GM11168 (cell line): ENCODE data around the gene PTPRE.

Experiments
- in situ Hi-C: fragments of 300-500 bp; cut with MboI; formaldehyde crosslinking; loops from one replicate; pipeline ENCODE4 v1.12.0; 2022; ENCODE audit warnings: low sequenced_read_pairs; ENCODE audit not compliant: unreplicated experiment

The PTPRE gene

DNA sequence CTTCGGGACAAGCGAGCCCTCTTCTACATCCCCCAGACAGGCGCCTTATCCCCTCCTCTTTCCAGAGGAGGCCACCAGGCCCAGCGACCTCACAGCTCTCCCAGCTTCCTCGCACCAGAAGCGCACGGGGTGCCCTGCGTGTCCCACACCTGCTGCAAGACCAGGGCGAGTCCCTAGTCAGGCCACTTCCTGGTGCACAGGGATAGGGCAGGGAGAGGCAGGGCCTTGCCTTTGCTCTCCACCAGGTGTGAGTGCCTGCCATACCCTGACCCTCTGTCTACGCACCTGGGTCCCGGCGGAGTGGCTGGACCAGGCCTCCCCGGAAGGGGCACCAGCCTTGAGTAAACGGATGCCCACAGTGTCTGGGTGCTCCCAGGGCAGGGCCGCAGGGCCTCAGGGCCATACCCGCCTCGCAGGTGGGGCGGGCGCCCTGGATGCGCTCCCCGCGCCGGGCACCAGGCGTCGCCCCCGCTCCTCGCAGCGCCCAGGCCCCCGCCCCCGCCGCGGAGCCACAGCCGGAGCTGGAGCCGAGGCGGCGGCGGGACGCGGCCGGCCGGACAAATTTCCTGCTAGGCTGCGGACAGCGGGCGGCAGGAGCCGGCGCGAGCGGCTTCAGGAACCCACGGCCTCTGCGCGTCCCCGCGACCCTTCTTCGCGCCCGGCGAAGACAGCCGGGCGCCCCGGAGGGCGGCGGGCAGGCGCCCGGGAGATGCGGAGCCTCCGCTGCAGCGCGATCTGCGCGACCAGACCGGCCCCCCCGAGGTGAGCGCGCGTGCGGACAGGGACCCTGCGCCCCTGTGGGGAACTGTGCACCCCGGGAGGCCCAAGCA is at the start of gene PTPRE:
TSS of gene PTPRE (plus strand) at position 556 of the 830 bp plus-strand sequence. CDS start 133,779 bp downstream, outside the sequence.
- in situ Hi-C loops = no loop called here

DNA sequence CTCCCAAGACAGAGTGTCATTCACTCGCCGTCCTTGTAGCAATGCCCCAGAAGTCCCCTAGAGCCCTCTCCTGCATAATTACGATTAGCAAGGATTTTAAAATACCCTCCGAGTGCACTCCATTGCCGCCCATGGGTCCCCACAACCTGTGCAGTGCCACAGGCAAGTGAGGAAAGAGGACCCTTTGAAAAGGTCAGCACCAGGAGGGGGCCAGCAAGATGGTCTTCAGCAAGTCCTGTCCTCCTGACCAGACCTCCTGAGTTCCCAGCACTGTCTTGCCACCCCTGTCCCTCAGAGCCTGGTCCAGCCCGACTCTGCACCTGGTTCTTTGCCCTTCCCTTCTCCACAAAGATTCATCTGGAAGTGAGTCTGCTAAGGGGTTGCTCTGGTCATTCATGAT is 46.3 kb upstream of the PTPRE start:
- in situ Hi-C loops = no loop called here

- in situ Hi-C loops = no loop called here
These were observed 43.6 kb upstream of the PTPRE start for GRCh38 chr10:127863231-127863825.

- in situ Hi-C loops = no loop called here
These were observed 40.5 kb upstream of the PTPRE start for GRCh38 chr10:127866276-127867013.

DNA sequence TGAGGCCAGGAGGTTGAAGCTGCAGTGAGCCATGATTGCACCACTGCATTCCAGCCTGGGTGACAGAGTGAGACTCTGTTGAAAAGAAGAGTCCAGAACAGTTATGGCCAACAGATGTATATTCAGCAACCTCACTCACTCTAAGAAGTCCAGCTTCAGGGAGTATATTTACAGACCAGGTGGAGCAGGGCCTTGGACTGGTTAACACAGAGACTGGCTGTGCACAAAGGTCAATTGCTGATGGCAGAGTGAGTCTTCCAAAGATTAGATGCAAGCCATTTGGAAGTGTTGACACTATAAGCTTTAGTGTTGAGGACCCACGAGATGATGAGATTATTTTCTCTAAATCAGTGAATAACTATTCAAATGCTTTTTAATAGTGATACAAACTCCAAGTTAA is 39.1 kb upstream of the PTPRE start:
- in situ Hi-C loops = no loop called here

- in situ Hi-C loops = no loop called here
These were observed 37.6 kb upstream of the PTPRE start for GRCh38 chr10:127869329-127869728.

DNA sequence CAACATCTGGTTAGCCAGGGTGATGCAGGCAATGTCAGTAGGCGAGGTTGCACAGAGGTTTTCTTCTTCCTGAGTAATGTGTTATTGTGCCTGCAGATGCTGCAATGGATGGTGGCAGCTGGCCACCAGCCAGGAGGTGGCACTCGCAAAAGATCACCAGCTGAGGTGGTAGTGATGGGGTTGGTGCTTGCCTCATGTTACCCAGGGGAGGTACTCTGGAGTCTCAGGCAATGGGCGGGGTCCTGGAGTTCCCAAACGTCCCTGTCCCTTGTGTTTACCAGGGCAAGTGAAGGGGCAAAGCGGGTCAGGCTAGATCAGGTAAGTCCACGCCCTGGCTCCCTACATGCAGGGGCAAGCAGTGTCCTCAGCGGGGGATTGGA is 35.3 kb upstream of the PTPRE start:
- in situ Hi-C loops = no loop called here

GRCh38 chr10:127872011-127872761 is 34.7 kb upstream of the PTPRE start:
- in situ Hi-C loops = no loop called here

DNA sequence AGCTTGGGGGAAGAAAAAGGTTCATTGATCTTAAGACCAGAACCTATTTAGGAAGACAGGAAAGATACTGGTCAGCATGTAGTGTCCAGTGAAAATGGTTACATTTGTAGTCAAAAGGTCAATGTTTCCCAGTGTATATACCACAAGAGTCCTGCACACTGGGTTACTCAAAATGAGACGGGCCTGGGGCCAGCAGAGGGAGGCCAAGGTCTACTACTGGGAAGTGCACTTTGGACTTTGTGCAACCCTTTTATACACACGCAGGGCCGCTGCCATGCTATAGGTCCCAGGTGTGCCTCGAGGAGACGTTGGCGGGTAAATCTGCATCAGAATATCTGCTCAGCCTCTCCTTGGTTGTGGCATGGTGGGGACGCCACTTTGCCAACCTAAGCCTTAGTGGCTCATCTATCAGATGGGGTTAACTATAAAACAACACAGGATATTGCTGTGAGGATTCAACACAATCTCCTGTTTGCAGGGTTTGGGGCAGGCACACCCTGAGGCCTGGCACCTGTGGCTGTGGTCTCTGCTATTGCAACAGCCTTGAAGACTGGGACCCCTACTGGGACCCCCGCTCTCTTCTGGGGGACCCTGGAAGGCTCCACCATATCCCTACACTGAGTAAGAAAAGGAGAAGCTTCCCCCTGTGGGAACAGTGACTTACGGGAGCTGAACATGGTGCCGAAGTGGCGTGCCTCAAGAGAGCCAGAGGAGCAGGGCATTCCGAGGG is 33.9 kb upstream of the PTPRE start:
- in situ Hi-C loops = no loop called here

DNA sequence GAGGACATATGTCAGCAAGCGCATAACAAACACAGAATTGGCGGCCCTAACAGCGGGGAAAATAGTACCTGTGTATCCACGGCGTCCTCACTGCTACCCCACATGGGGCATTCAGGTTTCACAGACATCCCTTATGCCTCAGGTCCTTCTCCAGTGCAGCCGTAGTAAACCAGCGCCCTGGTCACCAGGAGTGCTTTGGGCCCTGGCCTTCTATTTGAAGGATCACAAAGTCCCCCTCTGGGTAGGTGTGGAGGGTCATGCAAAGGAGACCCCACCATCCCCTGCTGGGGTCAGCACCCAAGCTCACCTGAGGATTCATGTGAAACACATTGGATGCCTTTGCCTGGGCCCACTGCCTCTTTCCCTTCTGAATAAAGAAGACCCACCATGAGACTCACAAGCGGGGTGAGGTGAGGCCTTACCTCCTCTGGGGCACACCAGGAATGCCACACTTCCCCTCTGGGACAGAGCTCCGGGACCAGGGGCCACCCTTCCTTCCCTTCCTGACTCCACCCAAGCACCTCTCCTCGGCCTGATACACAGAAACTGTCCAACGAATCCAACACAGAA is 32.9 kb upstream of the PTPRE start:
- in situ Hi-C loops = no loop called here

DNA sequence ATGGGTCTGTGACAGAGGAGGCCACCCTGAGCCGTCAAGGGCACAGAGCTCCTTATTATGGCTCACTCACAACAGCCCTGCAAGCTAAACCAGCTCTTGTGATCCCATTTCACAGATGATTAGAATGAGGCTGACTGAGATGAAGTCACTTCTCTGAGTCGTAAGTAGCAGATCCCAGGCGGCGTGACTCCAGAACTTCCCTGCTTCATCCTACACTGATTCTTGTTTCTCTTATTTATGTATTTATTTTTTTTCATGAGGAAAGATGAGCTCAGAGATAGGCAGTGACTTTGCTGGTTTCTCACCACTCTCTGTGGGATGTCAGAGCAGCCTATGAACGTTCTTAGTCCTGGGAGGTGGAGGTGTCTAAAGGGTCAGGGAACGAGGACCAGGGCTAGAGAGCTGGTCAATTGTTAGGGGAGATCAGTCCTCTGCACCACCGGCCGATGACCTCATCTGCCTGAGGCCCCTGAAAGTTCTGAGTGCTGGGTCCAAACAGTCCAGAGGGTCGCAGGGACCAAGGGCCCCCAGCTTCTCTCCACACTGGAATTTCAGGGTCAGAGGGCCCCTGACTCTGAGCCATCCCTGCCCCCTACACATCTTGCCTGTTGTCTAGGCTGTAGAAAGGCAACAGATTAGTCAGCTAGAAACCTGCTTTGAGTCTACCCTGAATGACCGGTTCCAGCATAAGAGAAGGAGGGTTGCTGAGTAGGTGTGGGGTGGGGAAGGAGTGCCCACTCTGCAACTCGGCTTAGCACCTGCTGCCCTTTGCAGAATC is 32.0 kb upstream of the PTPRE start:
- in situ Hi-C loops = no loop called here

- in situ Hi-C loops = no loop called here
These were observed 31.5 kb upstream of the PTPRE start for GRCh38 chr10:127875449-127875765.

- in situ Hi-C loops = no loop called here
These were observed 31.0 kb upstream of the PTPRE start for GRCh38 chr10:127875916-127876315.

DNA sequence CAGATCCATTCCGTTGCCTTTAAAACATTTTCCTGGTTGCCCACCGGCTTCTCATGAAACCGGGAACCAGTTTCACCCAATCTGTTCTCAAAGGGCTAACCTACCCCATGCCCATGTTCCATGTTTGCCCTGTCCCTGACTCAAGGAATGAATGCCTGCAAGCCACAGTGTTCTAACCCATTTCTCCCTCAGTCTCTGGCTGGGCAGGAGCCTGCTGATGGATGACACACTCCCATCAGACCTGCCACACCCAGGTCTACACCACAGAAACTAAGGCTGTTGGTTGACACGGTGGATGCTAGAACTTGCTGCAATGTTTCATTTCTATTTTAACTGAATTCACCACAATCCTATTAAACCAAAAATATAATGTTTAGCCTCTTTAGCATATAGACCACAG is 29.8 kb upstream of the PTPRE start:
- in situ Hi-C loops = no loop called here

DNA sequence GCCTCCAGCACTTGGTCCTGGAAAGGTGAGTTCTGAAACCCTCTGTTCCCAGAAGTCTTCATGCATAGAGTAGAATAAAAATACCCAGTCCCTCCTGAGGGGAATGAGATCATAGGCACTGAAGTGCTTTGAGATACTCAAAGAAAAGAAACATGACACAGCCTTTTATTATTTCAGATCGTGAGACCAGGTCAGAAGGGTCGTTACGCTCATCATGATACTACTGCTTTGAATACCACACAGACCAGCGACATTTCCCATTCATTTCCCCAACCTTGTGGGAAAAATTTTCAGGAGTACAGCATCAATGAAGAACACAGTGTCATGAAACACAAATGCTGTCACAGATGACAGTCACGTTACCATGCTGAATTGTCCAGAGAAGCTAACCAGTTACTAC is 29.2 kb upstream of the PTPRE start:
- in situ Hi-C loops = no loop called here

- in situ Hi-C loops = no loop called here
These were observed 28.3 kb upstream of the PTPRE start for GRCh38 chr10:127878475-127879055.

- in situ Hi-C loops = no loop called here
These were observed 26.3 kb upstream of the PTPRE start for GRCh38 chr10:127880557-127880956.

- in situ Hi-C loops = no loop called here
These were observed 25.6 kb upstream of the PTPRE start for GRCh38 chr10:127881262-127881661.

DNA sequence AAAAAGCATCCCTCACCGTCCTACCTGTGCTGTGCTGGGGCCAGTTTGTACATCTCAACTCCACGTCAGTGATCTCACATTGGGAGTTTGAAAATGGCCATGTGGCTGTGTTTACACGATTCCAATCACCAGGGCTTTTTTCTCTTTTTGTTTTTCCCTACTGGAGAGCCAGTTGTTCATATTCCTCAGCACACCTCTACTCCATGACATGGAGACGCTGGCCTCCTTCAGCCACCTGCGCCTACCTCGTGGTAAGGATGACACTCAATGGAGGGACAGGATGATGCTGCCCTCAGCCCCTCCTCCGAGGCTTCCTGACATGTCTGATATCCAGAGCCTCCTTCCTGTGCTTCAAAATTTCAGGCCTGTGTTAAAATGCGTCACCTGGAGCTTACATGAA is 24.5 kb upstream of the PTPRE start:
- in situ Hi-C loops = no loop called here
